ENCODE measurements around the gene GARIN1A. TPM values are rescaled to one million over a fixed set of nuclear protein-coding genes. Genes with fewer than 3 reads are reported as not detected.
"Not testable (repeated sequence)": the region's sequence is repeated elsewhere in the genome, so short reads cannot be mapped to it uniquely, and the experiment has no call there.

The GARIN1A gene
- not detected in 2 replicates for total RNA-seq (2014; rRNA removed; shearing (Covaris generic))

GRCh38 chr7:128671992-128672391, at the start of gene GARIN1A:
TSS of gene GARIN1A (plus strand) at chr7:128672292. CDS start at chr7:128672398, 106 bp downstream.
- DNase-seq (ENCODE audit: low spot score) = no peak

- not testable (repeated sequence) for DNase-seq (ENCODE audit: low spot score)
These were observed 45.0 kb upstream of the GARIN1A start for GRCh38 chr7:128627124-128627523.

DNA sequence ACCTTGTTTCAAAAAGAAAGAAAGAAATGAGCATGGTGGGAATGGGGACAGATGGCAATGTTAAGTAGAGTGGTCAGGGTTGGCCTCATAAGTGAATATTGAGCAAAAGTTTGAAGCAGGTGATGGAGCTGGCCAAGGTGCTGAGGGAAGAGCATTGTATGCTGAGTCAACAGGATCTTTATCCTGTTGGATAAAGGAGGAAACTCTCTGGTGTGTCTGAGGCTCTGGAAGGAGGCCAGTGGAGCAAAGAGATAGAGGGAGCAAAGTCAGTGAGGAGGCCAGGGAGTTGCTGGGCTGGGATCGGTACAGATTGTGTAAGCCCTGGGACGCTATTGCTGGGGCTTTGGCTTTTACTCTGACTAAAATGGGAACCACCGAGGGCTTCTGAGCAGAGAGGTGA, 38.2 kb upstream of the GARIN1A start:
- not testable (repeated sequence) for DNase-seq (ENCODE audit: low spot score)

GRCh38 chr7:128645206-128645605, 26.9 kb upstream of the GARIN1A start:
- not testable (repeated sequence) for DNase-seq (ENCODE audit: low spot score)

- not testable (repeated sequence) for DNase-seq (ENCODE audit: low spot score)
These were observed 26.2 kb upstream of the GARIN1A start for GRCh38 chr7:128645844-128646243.

DNA sequence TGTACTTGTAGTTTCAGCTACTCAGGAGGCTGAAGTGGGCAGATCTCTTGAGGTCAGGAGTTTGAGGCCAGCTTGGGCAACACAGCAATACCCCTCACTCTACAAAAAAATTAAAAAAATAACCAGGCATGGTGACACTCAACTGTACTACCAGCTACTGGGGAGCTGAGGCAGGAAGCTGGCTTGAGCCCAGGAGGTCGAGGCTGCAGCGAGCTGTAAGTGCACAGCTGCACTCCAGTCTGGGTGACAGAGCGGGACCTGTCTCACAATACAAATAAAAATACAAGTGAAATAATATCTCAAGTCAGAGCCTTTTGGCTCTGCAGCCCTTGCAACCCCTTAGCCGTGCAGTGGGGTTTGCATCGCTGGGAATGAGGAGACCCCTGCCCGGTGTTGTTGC, 25.2 kb upstream of the GARIN1A start:
- DNase-seq (ENCODE audit: low spot score) = not testable (repeated sequence)

DNA sequence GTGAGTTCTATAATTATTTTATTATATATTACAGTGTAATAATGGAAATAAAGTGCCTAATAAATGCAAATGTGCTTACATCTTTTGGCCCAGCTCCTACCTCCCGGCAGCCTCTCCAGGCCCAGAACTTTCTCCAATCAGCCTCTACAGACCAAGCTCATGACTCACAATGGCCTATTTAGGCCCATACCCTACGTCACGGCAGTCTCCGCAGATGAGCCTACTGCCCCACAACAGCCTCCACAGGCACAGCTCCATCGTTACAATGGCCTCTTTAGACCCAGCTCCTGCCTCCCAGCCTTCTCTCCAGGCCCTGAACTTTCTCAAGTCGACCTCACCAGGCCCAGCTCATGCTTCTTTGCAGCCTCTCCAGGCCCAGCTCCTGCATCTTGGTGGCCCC, 21.0 kb upstream of the GARIN1A start:
- DNase-seq (ENCODE audit: low spot score) = not testable (repeated sequence)

DNA sequence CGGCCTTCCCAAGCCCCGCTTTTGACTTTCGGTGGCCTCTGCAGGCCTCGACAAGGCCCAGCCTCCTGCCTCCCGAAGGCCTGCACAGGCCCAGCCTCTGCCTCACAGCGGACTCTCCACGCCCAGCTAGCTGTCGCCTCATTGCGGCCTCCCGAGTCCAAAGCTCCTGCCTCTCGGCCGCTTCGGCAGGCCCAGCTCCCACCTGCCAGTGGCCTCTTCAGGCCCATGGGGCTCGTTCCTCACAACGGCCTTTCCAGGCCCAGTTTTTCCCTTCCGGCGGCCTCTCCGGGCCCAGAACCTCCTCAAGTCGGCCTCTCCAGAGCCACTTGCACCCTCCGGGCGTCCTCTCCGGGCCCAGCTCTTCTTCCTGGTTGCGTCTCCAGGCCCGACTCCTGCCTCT, 19.5 kb upstream of the GARIN1A start:
- not testable (repeated sequence) for DNase-seq (ENCODE audit: low spot score)

DNA sequence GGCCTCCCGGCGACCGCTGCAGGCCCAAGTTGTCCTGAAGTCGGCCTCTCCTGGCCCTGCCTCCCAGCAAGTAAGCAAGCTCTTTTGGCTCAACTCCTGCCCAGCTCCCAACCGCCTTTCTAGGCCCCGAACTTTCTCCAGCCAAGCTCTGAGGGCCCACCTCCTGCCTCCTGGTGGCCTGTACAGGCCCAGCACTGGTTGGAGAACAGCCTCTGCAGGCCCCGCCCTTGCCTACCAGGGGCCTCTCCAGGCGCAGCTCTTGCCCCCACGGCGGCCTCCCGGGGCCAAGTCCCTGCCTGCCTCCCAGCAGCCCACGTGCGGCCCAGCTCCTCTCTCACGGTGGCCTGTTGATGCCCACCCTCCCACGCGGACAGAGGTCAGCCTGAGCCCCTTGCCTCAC, 18.9 kb upstream of the GARIN1A start:
- not testable (repeated sequence) for DNase-seq (ENCODE audit: low spot score)

DNA sequence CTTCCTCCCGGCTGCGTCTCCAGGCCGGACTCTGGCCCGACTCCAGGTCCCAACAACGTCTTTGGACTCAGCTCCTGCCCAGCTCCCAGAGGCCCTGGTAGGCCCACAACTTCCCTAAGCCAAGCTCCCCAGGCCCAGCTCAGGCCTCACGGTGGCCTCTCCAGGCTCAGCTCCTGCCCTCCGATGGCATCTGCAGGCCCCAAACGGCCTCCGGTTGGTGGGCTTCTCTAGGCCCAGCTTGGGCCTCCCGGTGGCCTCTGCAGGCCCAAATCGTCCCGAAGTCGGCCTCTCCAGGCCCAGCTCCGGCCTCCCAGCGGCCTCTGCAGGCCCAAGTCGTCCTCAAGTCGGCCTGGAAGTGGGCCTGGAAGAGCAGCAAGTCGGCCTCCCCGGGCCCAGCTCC, 18.0 kb upstream of the GARIN1A start:
- DNase-seq (ENCODE audit: low spot score) = not testable (repeated sequence)

DNA sequence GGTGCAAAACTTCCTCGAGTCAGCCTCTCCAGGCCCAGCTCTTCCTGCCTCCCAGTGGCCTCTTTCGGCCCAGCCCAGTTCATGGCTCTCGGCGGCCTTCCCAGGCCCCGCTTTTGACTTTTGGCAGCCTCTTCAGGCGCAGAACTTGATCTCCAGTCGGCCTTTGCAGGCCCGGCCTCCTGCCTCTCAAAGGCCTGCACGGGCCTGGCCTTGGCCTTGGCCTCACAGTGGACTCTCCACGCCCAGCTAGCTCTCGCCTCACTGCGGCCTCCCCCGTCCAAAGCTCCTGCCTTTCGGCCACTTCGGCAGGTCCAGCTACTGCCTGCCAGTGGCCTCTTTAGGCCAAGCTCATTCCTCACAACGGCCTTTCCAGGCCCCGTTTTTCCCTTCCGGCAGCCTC, 17.6 kb upstream of the GARIN1A start:
- not testable (repeated sequence) for DNase-seq (ENCODE audit: low spot score)

GRCh38 chr7:128658428-128658827, 13.7 kb upstream of the GARIN1A start:
- DNase-seq (ENCODE audit: low spot score) = not testable (repeated sequence)

- DNase-seq (ENCODE audit: low spot score) = no peak
These were observed 11.5 kb upstream of the GARIN1A start for GRCh38 chr7:128660596-128660995.

- no peak for DNase-seq (ENCODE audit: low spot score)
These were observed 10.6 kb upstream of the GARIN1A start for GRCh38 chr7:128661446-128661845.

- no peak for DNase-seq (ENCODE audit: low spot score)
These were observed 10.0 kb upstream of the GARIN1A start for GRCh38 chr7:128662091-128662490.

GRCh38 chr7:128663223-128663622, 8.9 kb upstream of the GARIN1A start:
- not testable (repeated sequence) for DNase-seq (ENCODE audit: low spot score)

GRCh38 chr7:128665057-128665456, 7.0 kb upstream of the GARIN1A start:
- DNase-seq (ENCODE audit: low spot score) = no peak

DNA sequence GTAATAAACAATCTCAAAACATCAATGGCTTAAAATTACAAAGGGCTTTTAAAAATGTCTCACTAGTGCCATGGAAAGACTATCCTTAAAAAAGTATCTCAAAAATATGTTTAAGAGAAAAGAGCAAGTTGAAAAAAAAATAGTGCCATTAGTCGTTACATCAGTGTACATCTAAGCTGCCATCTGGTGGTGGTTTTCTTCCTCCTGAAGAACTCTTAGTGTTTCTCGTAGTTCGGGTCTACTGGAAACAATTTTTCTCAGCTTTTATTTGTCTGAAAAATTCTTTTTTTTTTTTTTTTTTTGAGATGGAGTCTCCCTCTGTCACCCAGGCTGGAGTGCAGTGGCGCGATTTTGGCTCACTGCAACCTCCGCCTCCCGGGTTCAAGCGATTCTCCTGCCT, 5.9 kb upstream of the GARIN1A start:
- no peak for DNase-seq (ENCODE audit: low spot score)

GRCh38 chr7:128672927-128673517, 930 bp downstream of the GARIN1A start:
- DNase-seq (ENCODE audit: low spot score) = no peak

GRCh38 chr7:128673571-128673970, 1.5 kb downstream of the GARIN1A start:
- no peak for DNase-seq (ENCODE audit: low spot score)

DNA sequence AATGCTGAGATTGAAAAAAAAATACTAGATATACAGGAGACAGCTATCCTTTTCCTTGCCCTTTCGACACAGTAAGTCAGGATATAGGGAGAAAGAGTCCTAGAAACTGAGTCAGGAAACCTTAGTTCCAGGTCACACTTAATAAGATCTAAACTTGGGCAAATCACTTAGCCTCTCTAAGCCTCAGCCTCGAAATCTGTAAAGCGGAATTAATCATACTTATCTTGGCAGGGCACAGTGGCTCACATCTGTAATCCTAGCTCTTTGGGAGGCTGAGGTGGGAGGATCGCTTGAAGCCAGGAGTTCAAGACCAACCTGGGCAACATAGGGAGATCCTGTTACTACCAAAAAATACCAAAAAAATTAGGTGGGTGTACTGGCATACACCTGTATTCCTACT, 4.6 kb downstream of the GARIN1A start:
- no peak for DNase-seq (ENCODE audit: low spot score)

- no peak for DNase-seq (ENCODE audit: low spot score)
These were observed 7.8 kb downstream of the GARIN1A start for GRCh38 chr7:128679920-128680319.

DNA sequence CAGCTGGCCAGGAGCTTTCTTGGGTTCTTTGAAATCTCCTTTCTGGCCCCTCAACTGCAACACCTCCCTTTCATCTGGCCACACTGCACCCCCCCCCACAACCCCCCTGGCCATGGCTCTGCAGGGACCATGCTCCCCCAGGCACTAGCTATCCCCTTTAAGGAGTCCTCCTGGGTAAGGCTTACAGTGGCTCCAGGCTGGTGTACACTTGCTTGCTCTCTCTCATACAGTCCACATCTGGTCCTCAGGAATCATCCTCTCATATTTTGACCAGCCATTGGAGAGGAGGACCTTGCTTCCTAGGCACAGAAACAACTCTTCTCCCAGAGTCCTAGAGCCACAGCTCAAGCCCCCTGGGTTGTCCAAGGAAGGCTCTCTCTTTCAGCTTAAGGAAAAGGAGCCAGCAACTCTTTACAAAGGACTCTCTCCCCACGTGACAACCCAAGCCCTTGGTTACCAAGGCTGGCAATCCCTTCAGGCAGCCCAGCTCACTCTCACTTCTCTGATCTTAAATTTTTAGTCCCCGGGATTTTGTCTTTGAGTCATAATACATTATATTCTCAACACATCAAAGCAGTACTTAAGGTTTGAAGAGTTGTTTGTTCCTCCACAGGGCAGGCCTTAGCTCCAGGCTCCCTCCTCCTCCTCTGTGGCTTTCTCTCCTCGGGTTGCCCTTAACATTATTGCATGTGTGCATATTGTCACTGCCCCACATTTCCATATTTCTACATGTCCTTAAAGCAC, 9.9 kb downstream of the GARIN1A start:
- DNase-seq (ENCODE audit: low spot score) = no peak

Data from A172 (cell line).